ENCODE results near the gene PCDHA1. TPM values are rescaled to one million over a fixed set of nuclear protein-coding genes. Genes with fewer than 3 reads are reported as not detected.

Gene PCDHA1
- polyA plus RNA-seq, 1 of the 3 experiments (the other 2 are of a cell fraction): 0.16 TPM

GRCh38 chr5:140764177-140764973 is 21.6 kb upstream of the PCDHA1 start:
- no peaks in the 10 kb centered on the region for H3K36me3 ChIP-seq (replicated peaks in 1 of 2; ENCODE audit: control insufficient read depth in 1 of 2, insufficient read depth in 2 of 2, low read length in 1 of 2)
- no peak for TF ChIP-seq NFIC (IDR thresholded peaks at IDR 0.05; ENCODE audit: borderline replicate concordance)
- no peak for TF ChIP-seq EP300 (IDR thresholded peaks at IDR 0.05; ENCODE audit: borderline replicate concordance in 1 of 2, low read depth in 1 of 2, low read length in 1 of 2)
- no peak for TF ChIP-seq RFX5 (IDR thresholded peaks at IDR 0.05; ENCODE audit: low read length)
- no peak for TF ChIP-seq EZH2phosphoT487 (IDR thresholded peaks at IDR 0.05; ENCODE audit: borderline replicate concordance, low read depth)
- TF ChIP-seq NRF1 (IDR thresholded peaks at IDR 0.05; ENCODE audit: low read depth, low read length): no peak
- TF ChIP-seq SMC3 (IDR thresholded peaks at IDR 0.05; ENCODE audit: low read depth, low read length): no peak
- no peak for TF ChIP-seq YY1 (IDR thresholded peaks at IDR 0.05; ENCODE audit: low read depth)
- no peak for TF ChIP-seq FOXM1 (IDR thresholded peaks at IDR 0.05; ENCODE audit: low read depth)
- TF ChIP-seq POLR2AphosphoS5 (IDR thresholded peaks at IDR 0.05; ENCODE audit: low read depth, low read length): no peak
- no peak for TF ChIP-seq SIN3A (IDR thresholded peaks at IDR 0.05; ENCODE audit: borderline replicate concordance, low read depth, low read length)
- TF ChIP-seq ELF1 (IDR thresholded peaks at IDR 0.05): no peak
- H3K9me2 ChIP-seq: no peaks in the 10 kb centered on the region
- no peak overlapping the region for H3K9ac ChIP-seq
- no peaks in the 10 kb centered on the region for H3K79me2 ChIP-seq (ENCODE audit: insufficient read depth)
- no peaks in the 10 kb centered on the region for H3K27me3 ChIP-seq (ENCODE audit: insufficient read depth)
- no peaks in the 10 kb centered on the region for H4K20me1 ChIP-seq (ENCODE audit: insufficient read depth)
- H3K27ac ChIP-seq (ENCODE audit: low read depth in 2 of 2, low read length in 1 of 2): no peak overlapping the region
- H3K4me1 ChIP-seq (ENCODE audit: control insufficient read depth in 1 of 2, insufficient read depth in 2 of 2, low read depth in 1 of 2, low read length in 1 of 2): no peaks in the 10 kb centered on the region
- no peak overlapping the region for H3K4me3 ChIP-seq (ENCODE audit: low read depth in 2 of 2, low read length in 1 of 2)
- H2AFZ ChIP-seq (ENCODE audit: low read depth): no peak overlapping the region
- H3K4me2 ChIP-seq: no peak overlapping the region
- POLR2A ChIA-PET: no interaction called here
- CTCF ChIA-PET: no interaction called here
- WGBS (ENCODE audit: low lambda C conversion rate): 35% methylated on average over 2 of the region's 2 CpGs
- peaks cover 5% of the 10 kb centered on the region for H3F3A ChIP-seq (replicated peaks; ENCODE audit: insufficient read depth)
- H3K9me3 ChIP-seq: peaks cover 32% of the 10 kb centered on the region
- no peak for DNase-seq

- Histone ChIP-seq H3K4me1 (ENCODE audit: control insufficient read depth in 1 of 2, insufficient read depth in 2 of 2, low read depth in 1 of 2, low read length in 1 of 2) (no peaks in the 10 kb centered on the region), H3K4me2 (no peak overlapping the region), H2AFZ (ENCODE audit: low read depth) (no peak overlapping the region), H3K27ac (ENCODE audit: low read depth in 2 of 2, low read length in 1 of 2) (no peak overlapping the region), H3F3A (replicated peaks; ENCODE audit: insufficient read depth) (peaks cover 5% of the 10 kb centered on the region), H4K20me1 (ENCODE audit: insufficient read depth) (no peaks in the 10 kb centered on the region), H3K79me2 (ENCODE audit: insufficient read depth) (no peaks in the 10 kb centered on the region), H3K9me3 (peaks cover 36% of the 10 kb centered on the region), H3K9ac (no peak overlapping the region), H3K27me3 (ENCODE audit: insufficient read depth) (no peaks in the 10 kb centered on the region), H3K4me3 (ENCODE audit: low read depth in 2 of 2, low read length in 1 of 2) (no peak overlapping the region), H3K9me2 (no peaks in the 10 kb centered on the region), H3K36me3 (replicated peaks in 1 of 2; ENCODE audit: control insufficient read depth in 1 of 2, insufficient read depth in 2 of 2, low read length in 1 of 2) (no peaks in the 10 kb centered on the region)
- no peak for DNase-seq
- ChIA-PET POLR2A (no interaction called here), CTCF (interaction anchor here (1.1 kb wide), 1 partner anchor 74 kb away, joined by 3 read pairs; the partner anchor contains the start of gene PCDHA8)
- 29% methylated on average over 4 of the region's 4 CpGs for WGBS (ENCODE audit: low lambda C conversion rate)
- no peak for TF ChIP-seq USF1 (IDR thresholded peaks at IDR 0.05; ENCODE audit: borderline replicate concordance, low read depth)
- TF ChIP-seq CTCF (IDR thresholded peaks at IDR 0.05): no peak
- TF ChIP-seq CHD2 (IDR thresholded peaks at IDR 0.05; ENCODE audit: low read length, partially characterized antibody): no peak
- TF ChIP-seq TEAD4 (IDR thresholded peaks at IDR 0.05; ENCODE audit: borderline replicate concordance, insufficient read depth): no peak
- no peak for TF ChIP-seq REST (IDR thresholded peaks at IDR 0.05; ENCODE audit: low read depth, low read length)
- no peak for TF ChIP-seq MEF2A (IDR thresholded peaks at IDR 0.05; ENCODE audit: borderline replicate concordance, low read depth)
Observed at GRCh38 chr5:140767444-140767843, 18.5 kb upstream of the PCDHA1 start.
